K562 (cell line): ENCODE results near the gene FANCC. TPM values are rescaled to one million over a fixed set of nuclear protein-coding genes. Genes with fewer than 3 reads are reported as not detected.
A peak's percentile ranks its signal among the peaks of the same experiment; 100 is the strongest.

Source experiments
- ATAC-seq: fragments of 200-7000 bp; cut with Tn5 transposase; 3 replicates; pipeline ENCODE4 v1.9.1; 2020; ENCODE audit warnings: moderate library complexity
- BruUV-seq: library from RNA; stranded (reverse); fragments of 400-500 nt; replicated peaks from 2 replicates; lab custom pipeline; 2021; lab: Mats Ljungman, UMichigan
- CTCF ChIA-PET: fragments of 300-600 bp; formaldehyde crosslinking; extraction: SDS; loops from one replicate; lab custom pipeline; 2021; ENCODE audit warnings: low intra/inter-chr PET ratio; lab: Yijun Ruan, JAX
- POLR2A ChIA-PET: fragments of 300-600, 350-650 bp; sonication (Branson Sonifier 250); formaldehyde crosslinking; extraction: SDS; loops from one replicate; lab custom pipeline; 2021; ENCODE audit warnings: antibody characterized with exemption, inconsistent platforms; lab: Yijun Ruan, JAX
- DNase-seq, 4 experiments: peaks; one replicate each; pipeline versions ENCODE4 v3.0.0 to v3.0.0-alpha.2; 2011 to 2018; ENCODE audit warnings: low spot score in 3 of 4, mixed read lengths in 3 of 4; ENCODE audit errors: extremely low read depth in 1 of 4
- FAIRE-seq: peaks from 2 replicates; lab custom pipeline; 2011; peaks lifted over from hg19 to GRCh38; lab: Jason Lieb, UNC
- H2AFZ ChIP-seq: 2 replicates; pipeline ENCODE4 v1.6.0; 2011; ENCODE audit warnings: low read depth, low read length, control low read depth, inconsistent platforms
- H3K27ac ChIP-seq: fragments of 200-600 bp; 3 replicates; pipeline ENCODE4 v1.8.0; 2011; ENCODE audit warnings: low read depth, mild to moderate bottlenecking, control low read depth, inconsistent platforms, low read length, moderate library complexity, mixed read lengths; ENCODE audit errors: extremely low read depth
- H3K27me3 ChIP-seq, 2 experiments: fragments of 300-600 bp in 1 of 2; 2 replicates in 1 of 2; 3 replicates in 1 of 2; pipeline versions ENCODE4 v1.6.0 to v1.8.0; 2011; ENCODE audit warnings: inconsistent platforms in 2 of 2, low read length in 2 of 2, mild to moderate bottlenecking in 1 of 2, mixed read lengths in 1 of 2, moderate library complexity in 1 of 2; ENCODE audit not compliant: control insufficient read depth in 2 of 2, insufficient read depth in 2 of 2
- H3K36me3 ChIP-seq: fragments of 300-600 bp; 3 replicates; pipeline ENCODE4 v1.8.0; 2011; ENCODE audit warnings: mild to moderate bottlenecking, low read length, inconsistent platforms; ENCODE audit not compliant: control insufficient read depth, insufficient read depth
- H3K4me1 ChIP-seq, 2 experiments: fragments of 200-600 bp in 1 of 2; replicated peaks in 1 of 2; 2 replicates in 1 of 2; 3 replicates in 1 of 2; pipeline versions ENCODE4 v1.5.1 to v1.8.0; 2011; ENCODE audit warnings: inconsistent platforms in 2 of 2, low read length in 2 of 2, mild to moderate bottlenecking in 1 of 2, mixed read lengths in 1 of 2, moderate library complexity in 1 of 2; ENCODE audit not compliant: control insufficient read depth in 2 of 2, insufficient read depth in 2 of 2
- H3K4me2 ChIP-seq: 2 replicates; pipeline ENCODE4 v1.6.1; 2011; ENCODE audit warnings: low read length, control low read depth, inconsistent platforms, mixed read lengths; ENCODE audit not compliant: insufficient read depth
- H3K4me3 ChIP-seq: fragments of 200-600 bp; sonication (generic), shearing (Covaris generic); 2 replicates; pipeline ENCODE4 v1.5.1; 2016; ENCODE audit warnings: control low read depth, inconsistent platforms
- H3K79me2 ChIP-seq: fragments of 200-600 bp; 3 replicates; pipeline ENCODE4 v1.8.0; 2011; ENCODE audit warnings: low read length, inconsistent platforms; ENCODE audit not compliant: control insufficient read depth, insufficient read depth
- H3K9ac ChIP-seq, 2 experiments: 2 replicates each; pipeline versions ENCODE4 v1.6.0 to v1.6.1; 2011; ENCODE audit warnings: low read depth in 2 of 2, low read length in 2 of 2, control low read depth in 1 of 2, inconsistent platforms in 1 of 2, mild to moderate bottlenecking in 1 of 2, mixed read lengths in 1 of 2; ENCODE audit not compliant: insufficient read depth in 1 of 2
- H3K9me1 ChIP-seq: one replicate; pipeline ENCODE4 v1.6.0; 2011; ENCODE audit warnings: inconsistent platforms, mild to moderate bottlenecking, low read length, moderate library complexity; ENCODE audit not compliant: control insufficient read depth, insufficient read depth
- H3K9me3 ChIP-seq: replicated peaks from 2 replicates; pipeline ENCODE4 v1.5.1; 2011; ENCODE audit warnings: low read depth, low read length, inconsistent platforms; ENCODE audit not compliant: control insufficient read depth, insufficient read depth
- H4K20me1 ChIP-seq: replicated peaks from 2 replicates; pipeline ENCODE4 v1.6.1; 2011; ENCODE audit warnings: low read length, inconsistent platforms, mixed read lengths; ENCODE audit not compliant: control insufficient read depth, insufficient read depth
- DEAF1 ChIP-seq: fragments of 450-650 bp; formaldehyde crosslinking; IDR thresholded peaks from 2 replicates; pipeline ENCODE4 v1.4.0; 2020; ENCODE audit warnings: mild to moderate bottlenecking, moderate library complexity
- RBM22 ChIP-seq: fragments of 200-400 bp; formaldehyde crosslinking; IDR thresholded peaks from 2 replicates; pipeline ENCODE4 v1.6.1; 2018; ENCODE audit warnings: low read length, low read depth; ENCODE audit not compliant: poor library complexity, severe bottlenecking
- WGBS: fragments of 100-300 bp; shearing (Covaris generic); methylation state at CpG from one replicate; pipeline ENCODE4 v1.1.6; 2016; ENCODE audit warnings: low coverage, mixed read lengths; ENCODE audit not compliant: insufficient coverage; ENCODE audit errors: missing lambda C conversion rate; 5-methylcytosine and 5-hydroxymethylcytosine counted together
- in situ Hi-C: fragments of 300-500 bp; cut with MboI; formaldehyde crosslinking; loops from 4 replicates; pipeline ENCODE4 v1.15.0; 2018; ENCODE audit warnings: inconsistent platforms, mixed read lengths
- intact Hi-C: fragments of 100-400 bp; cut with micrococcal nuclease; formaldehyde crosslinking; loops from 2 replicates; pipeline ENCODE4 v1.14.2; 2022
- polyA plus RNA-seq, 8 experiments: library from polyadenylated mRNA; depleted of rRNA in 4 of 8; stranded (reverse) in 5 of 8; unstranded in 3 of 8; fragments of >200 nt; fragmentation: Nextera tagmentation in 2 of 8; fragmentation: Illumina TruSeq in 1 of 8; extraction: Ambion mirVana in 2 of 8; extraction: Trizol in 1 of 8; gene quantifications; 2 replicates each; pipeline versions ENCODE4 v1.2.1 to v1.2.3, GENCODE V29; 2011 to 2014; ENCODE audit warnings: inconsistent platforms in 1 of 8, missing spikeins in 1 of 8
- total RNA-seq, 7 experiments: library from RNA; depleted of rRNA in 6 of 7; stranded (reverse); fragments of >200 nt in 6 of 7; fragmentation: Illumina TruSeq in 2 of 7; extraction: Trizol in 2 of 7; gene quantifications; 2 replicates each; pipeline versions ENCODE4 v1.2.1 to v1.2.3, GENCODE V29; 2011 to 2021; ENCODE audit warnings: low replicate concordance in 1 of 7

FANCC gene
- total and polyA plus RNA-seq, 9 of the 15 experiments (the other 6 are each of a cell fraction or from before 2014, with no cell fraction given) = 4.6 to 18.4 (median 14.2) TPM

GRCh38 chr9:95099321-95100070, 218.0 kb downstream of the FANCC start:
- Histone ChIP-seq H4K20me1 (peaks cover 4% of the 10 kb centered on the region; the same call in 1 of the 2 replicates), H3K9me1 (no peaks in the 10 kb centered on the region), H3K27me3 (no peaks in the 10 kb centered on the region), H3K36me3 (peaks cover 10% of the 10 kb centered on the region; the same call in 1 of the 3 replicates), H3K4me1 (peaks cover 0 to 20% of the 10 kb centered on the region in 2 experiments; a peak in 2 of 5 replicates), H2AFZ (no peak overlapping the region), H3K9ac (no peak overlapping the region), H3K27ac (no peak overlapping the region), H3K4me2 (no peak overlapping the region), H3K79me2 (no peaks in the 10 kb centered on the region), H3K4me3 (no peak overlapping the region), H3K9me3 (no peaks in the 10 kb centered on the region)
- 94% methylated on average over 15 of the region's 24 CpGs for WGBS
- in situ Hi-C loops (no loop called here), intact Hi-C loops (loop anchor here (10.0 kb wide), 1 partner anchor 315 kb away; no protein-coding TSS in a partner anchor)
- no peak for TF ChIP-seq DEAF1 (CRISPR knock-in tag)
- TF ChIP-seq RBM22 = peak; percentile 44
- no peak for ATAC-seq
- FAIRE-seq = no peak
- POLR2A ChIA-PET = interaction anchor here (0.6 kb wide), 1 partner anchor 461 kb away, joined by 3 read pairs; no protein-coding TSS in a partner anchor
- CTCF ChIA-PET = no interaction called here
- no peak for DNase-seq
- BruUV-seq = no TSS peak
